HepG2 (cell line): ENCODE results near the gene ITGB5. TPM values are rescaled to one million over a fixed set of nuclear protein-coding genes. Genes with fewer than 3 reads are reported as not detected.

Experiments used
- ATAC-seq: fragments of 200-7000 bp; cut with Tn5 transposase; 3 replicates; pipeline ENCODE4 v1.9.1; 2020; ENCODE audit warnings: mild to moderate bottlenecking, moderate library complexity
- BruUV-seq: library from RNA; stranded (reverse); fragments of 400-500 nt; replicated peaks from 2 replicates; lab custom pipeline; 2021; lab: Mats Ljungman, UMichigan
- CTCF ChIA-PET: fragments of 300-600 bp; formaldehyde crosslinking; extraction: SDS; loops from one replicate; lab custom pipeline; 2021; ENCODE audit warnings: low total read pairs, inconsistent platforms, low intra/inter-chr PET ratio; lab: Yijun Ruan, JAX
- POLR2A ChIA-PET: fragments of 350-600 bp; sonication (Branson Sonifier 250); formaldehyde crosslinking; loops from one replicate; lab custom pipeline; 2020; ENCODE audit warnings: antibody characterized with exemption, inconsistent platforms; lab: Yijun Ruan, JAX
- DNase-seq: peaks from one replicate; pipeline ENCODE4 v3.0.0-alpha.2; 2015; ENCODE audit warnings: low spot score
- FAIRE-seq: peaks from 3 replicates; lab custom pipeline; 2011; peaks lifted over from hg19 to GRCh38; lab: Jason Lieb, UNC
- H2AFZ ChIP-seq: one replicate; pipeline ENCODE4 v1.6.1; 2011; ENCODE audit warnings: low read length, inconsistent platforms
- H3K27ac ChIP-seq: fragments of 300-600 bp; 3 replicates; pipeline ENCODE4 v1.8.0; 2011; ENCODE audit warnings: mixed run types, mild to moderate bottlenecking, mixed read lengths, low read length, inconsistent platforms; ENCODE audit not compliant: insufficient read depth; ENCODE audit errors: extremely low read length
- H3K27me3 ChIP-seq, 2 experiments: fragments of 200-600 bp in 1 of 2; 2 replicates in 1 of 2; 3 replicates in 1 of 2; pipeline versions ENCODE4 v1.6.0 to v1.8.0; 2011; ENCODE audit warnings: low read length in 2 of 2, mild to moderate bottlenecking in 2 of 2, moderate library complexity in 2 of 2, inconsistent platforms in 1 of 2; ENCODE audit not compliant: insufficient read depth in 2 of 2, control insufficient read depth in 1 of 2
- H3K36me3 ChIP-seq, 2 experiments: fragments of 200-600 bp in 1 of 2; replicated peaks in 1 of 2; 2 replicates in 1 of 2; 3 replicates in 1 of 2; pipeline versions ENCODE4 v1.5.1 to v1.8.0; 2011; ENCODE audit warnings: low read length in 2 of 2, inconsistent platforms in 1 of 2; ENCODE audit not compliant: insufficient read depth in 2 of 2, control insufficient read depth in 1 of 2
- H3K4me1 ChIP-seq: 2 replicates; pipeline ENCODE4 v1.5.1; 2012; ENCODE audit warnings: low read length, inconsistent platforms; ENCODE audit not compliant: insufficient read depth
- H3K4me2 ChIP-seq: 2 replicates; pipeline ENCODE4 v1.6.0; 2011; ENCODE audit warnings: low read depth, low read length, inconsistent platforms
- H3K4me3 ChIP-seq, 3 experiments: fragments of 200-600 bp in 1 of 3; sonication (generic), shearing (Covaris generic) in 1 of 3; replicated peaks in 1 of 3; 2 replicates each; pipeline ENCODE4 v1.5.1; 2011 to 2016; ENCODE audit warnings: low read length in 3 of 3, inconsistent platforms in 2 of 3, low read depth in 2 of 3, mild to moderate bottlenecking in 2 of 3, control low read depth in 1 of 3, mixed read lengths in 1 of 3; ENCODE audit not compliant: insufficient read depth in 1 of 3
- H3K79me2 ChIP-seq: one replicate; pipeline ENCODE4 v1.6.1; 2011; ENCODE audit warnings: low read length, inconsistent platforms; ENCODE audit not compliant: insufficient read depth
- H3K9ac ChIP-seq: 2 replicates; pipeline ENCODE4 v1.6.0; 2011; ENCODE audit warnings: mild to moderate bottlenecking, low read depth, low read length, inconsistent platforms; ENCODE audit not compliant: insufficient read depth
- H3K9me3 ChIP-seq: 2 replicates; pipeline ENCODE4 v1.5.1; 2012; ENCODE audit warnings: mild to moderate bottlenecking, low read length
- H4K20me1 ChIP-seq: 2 replicates; pipeline ENCODE4 v1.6.0; 2011; ENCODE audit warnings: inconsistent platforms, mild to moderate bottlenecking, low read length, moderate library complexity; ENCODE audit not compliant: insufficient read depth
- ATAD3A ChIP-seq: sonication (generic); formaldehyde crosslinking; IDR thresholded peaks from 2 replicates; pipeline ENCODE4 v1.4.0; 2020; ENCODE audit warnings: missing genetic modification reagents
- DNMT1 ChIP-seq: sonication (generic); formaldehyde crosslinking; IDR thresholded peaks from 2 replicates; pipeline ENCODE4 v1.5.1; 2020; ENCODE audit warnings: mild to moderate bottlenecking, missing genetic modification reagents
- GATAD1 ChIP-seq: IDR thresholded peaks from 2 replicates; pipeline ENCODE4 v1.6.1; 2016; ENCODE audit warnings: missing genetic modification reagents, missing compliant biosample characterization
- TFDP2 ChIP-seq: sonication (generic); formaldehyde crosslinking; IDR thresholded peaks from 2 replicates; pipeline ENCODE4 v1.4.0; 2020; ENCODE audit warnings: missing genetic modification reagents
- THAP7 ChIP-seq: sonication (generic); formaldehyde crosslinking; IDR thresholded peaks from 2 replicates; pipeline ENCODE4 v1.8.1; 2023; ENCODE audit warnings: mild to moderate bottlenecking, missing genetic modification reagents
- ZBTB4 ChIP-seq: sonication (generic); formaldehyde crosslinking; IDR thresholded peaks from 2 replicates; pipeline ENCODE4 v1.4.0; 2020; ENCODE audit warnings: missing genetic modification reagents, mild to moderate bottlenecking, borderline replicate concordance
- WGBS: methylation state at CpG from one replicate; pipeline ENCODE4 v1.1.6; 2017; ENCODE audit warnings: low lambda C conversion rate; 5-methylcytosine and 5-hydroxymethylcytosine counted together
- in situ Hi-C: cut with HindIII; loops from 2 replicates; pipeline ENCODE4 v1.10.0; 2017; ENCODE audit warnings: low pct_unique_long_range_greater_than_20kb; ENCODE audit not compliant: extremely low pct_ligation_motif_present
- intact Hi-C: fragments of 100-400 bp; cut with micrococcal nuclease; formaldehyde crosslinking; loops from one replicate; pipeline ENCODE4 v1.10.0; 2022; ENCODE audit not compliant: unreplicated experiment
- polyA plus RNA-seq, 8 experiments: library from polyadenylated mRNA; depleted of rRNA in 3 of 8; stranded (reverse) in 7 of 8; unstranded in 1 of 8; fragments of >200 nt; fragmentation: Illumina TruSeq in 4 of 8; extraction: Trizol in 4 of 8; gene quantifications; 2 replicates each; pipeline versions ENCODE4 v1.2.1 to v1.2.3, GENCODE V29; 2011 to 2016; ENCODE audit warnings: low read depth in 4 of 8, missing spikeins in 1 of 8, mixed read lengths in 1 of 8; ENCODE audit not compliant: insufficient read depth in 1 of 8
- total RNA-seq, 5 experiments: library from RNA; depleted of rRNA; stranded (reverse); fragments of >200 nt; fragmentation: Illumina TruSeq; extraction: Trizol; gene quantifications; 2 replicates each; pipeline ENCODE4 v1.2.3, GENCODE V29; 2016; ENCODE audit warnings: low read depth in 1 of 5
- TF ChIP-seq, protein P1 (sequence below): sonication (generic); formaldehyde crosslinking; conservative IDR thresholded peaks from 2 replicates; pipeline ENCODE4 v1.5.0; 2020; ENCODE audit warnings: missing genetic modification reagents
- TF ChIP-seq, protein P2 (sequence below): sonication (generic); formaldehyde crosslinking; IDR thresholded peaks from 2 replicates; pipeline ENCODE4 v1.4.0; 2020; ENCODE audit warnings: missing genetic modification reagents
- TF ChIP-seq, protein P3 (sequence below): sonication (generic); formaldehyde crosslinking; IDR thresholded peaks from 2 replicates; pipeline ENCODE4 v1.4.0; 2020; ENCODE audit warnings: mild to moderate bottlenecking, missing genetic modification reagents

ITGB5 gene
- total and polyA plus RNA-seq, 2 of the 13 experiments (the other 11 are each of a cell fraction or from before 2014, with no cell fraction given) = 74.1 to 343 TPM

GRCh38 chr3:124887932-124888298 is 750 bp upstream of the ITGB5 start (continued):
- TF ChIP-seq ZBTB4 = no peak
- TF ChIP-seq, protein P1, sequence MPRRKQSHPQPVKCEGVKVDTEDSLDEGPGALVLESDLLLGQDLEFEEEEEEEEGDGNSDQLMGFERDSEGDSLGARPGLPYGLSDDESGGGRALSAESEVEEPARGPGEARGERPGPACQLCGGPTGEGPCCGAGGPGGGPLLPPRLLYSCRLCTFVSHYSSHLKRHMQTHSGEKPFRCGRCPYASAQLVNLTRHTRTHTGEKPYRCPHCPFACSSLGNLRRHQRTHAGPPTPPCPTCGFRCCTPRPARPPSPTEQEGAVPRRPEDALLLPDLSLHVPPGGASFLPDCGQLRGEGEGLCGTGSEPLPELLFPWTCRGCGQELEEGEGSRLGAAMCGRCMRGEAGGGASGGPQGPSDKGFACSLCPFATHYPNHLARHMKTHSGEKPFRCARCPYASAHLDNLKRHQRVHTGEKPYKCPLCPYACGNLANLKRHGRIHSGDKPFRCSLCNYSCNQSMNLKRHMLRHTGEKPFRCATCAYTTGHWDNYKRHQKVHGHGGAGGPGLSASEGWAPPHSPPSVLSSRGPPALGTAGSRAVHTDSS (CRISPR knock-in tag) = no peak
- TF ChIP-seq, protein P2, sequence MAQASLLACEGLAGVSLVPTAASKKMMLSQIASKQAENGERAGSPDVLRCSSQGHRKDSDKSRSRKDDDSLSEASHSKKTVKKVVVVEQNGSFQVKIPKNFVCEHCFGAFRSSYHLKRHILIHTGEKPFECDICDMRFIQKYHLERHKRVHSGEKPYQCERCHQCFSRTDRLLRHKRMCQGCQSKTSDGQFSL = no peak

GRCh38 chr3:124886168-124887056 is 753 bp downstream of the ITGB5 start:
- Histone ChIP-seq H3K27ac (peak overlapping the region; percentile 90), H3K9me3 (no peaks in the 10 kb centered on the region), H3K79me2 (peaks cover 46% of the 10 kb centered on the region), H3K4me3 (peak overlapping the region; percentile 82 to 85 (median 85)), H3K27me3 (no peaks in the 10 kb centered on the region), H2AFZ (no peak overlapping the region), H3K9ac (peak overlapping the region; percentile 92), H3K36me3 (peaks cover 2 to 5% of the 10 kb centered on the region in 2 experiments; a peak in 3 of 5 replicates), H3K4me1 (peaks cover 71% of the 10 kb centered on the region), H3K4me2 (peak overlapping the region; percentile 98), H4K20me1 (no peaks in the 10 kb centered on the region)
- no TSS peak for BruUV-seq
- ATAC-seq (peak; percentile 88), DNase-seq (peak; percentile 68), FAIRE-seq (no peak)
- in situ Hi-C loops = no loop called here
- POLR2A ChIA-PET = interaction anchor here (0.6 to 2.4 kb wide), 14 partner anchors 9 to 187 kb away, joined by 4 to 18 read pairs (median 9); partner anchors contain the start of gene UMPS
- CTCF ChIA-PET = no interaction called here
- under 1% methylated on average over 27 of the region's 87 CpGs for WGBS
- intact Hi-C loops = loop anchor here (2.0 to 5.0 kb wide), 2 partner anchors 52 to 124 kb away; no protein-coding TSS in a partner anchor
- TF ChIP-seq DNMT1 (CRISPR knock-in tag) (no peak), THAP7 (CRISPR knock-in tag) (no peak), ATAD3A (CRISPR knock-in tag) (no peak), TFDP2 (peak; percentile 51; the same call in 1 of the 2 replicates), GATAD1 (CRISPR knock-in tag) (peak; percentile 22; the same call in 1 of the 2 replicates)
- TF ChIP-seq, protein P3, sequence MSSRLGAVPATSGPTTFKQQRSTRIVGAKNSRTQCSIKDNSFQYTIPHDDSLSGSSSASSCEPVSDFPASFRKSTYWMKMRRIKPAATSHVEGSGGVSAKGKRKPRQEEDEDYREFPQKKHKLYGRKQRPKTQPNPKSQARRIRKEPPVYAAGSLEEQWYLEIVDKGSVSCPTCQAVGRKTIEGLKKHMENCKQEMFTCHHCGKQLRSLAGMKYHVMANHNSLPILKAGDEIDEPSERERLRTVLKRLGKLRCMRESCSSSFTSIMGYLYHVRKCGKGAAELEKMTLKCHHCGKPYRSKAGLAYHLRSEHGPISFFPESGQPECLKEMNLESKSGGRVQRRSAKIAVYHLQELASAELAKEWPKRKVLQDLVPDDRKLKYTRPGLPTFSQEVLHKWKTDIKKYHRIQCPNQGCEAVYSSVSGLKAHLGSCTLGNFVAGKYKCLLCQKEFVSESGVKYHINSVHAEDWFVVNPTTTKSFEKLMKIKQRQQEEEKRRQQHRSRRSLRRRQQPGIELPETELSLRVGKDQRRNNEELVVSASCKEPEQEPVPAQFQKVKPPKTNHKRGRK (CRISPR knock-in tag) = no peak
